ENCODE measurements around the gene ZNF521.

Gene ZNF521

DNA sequence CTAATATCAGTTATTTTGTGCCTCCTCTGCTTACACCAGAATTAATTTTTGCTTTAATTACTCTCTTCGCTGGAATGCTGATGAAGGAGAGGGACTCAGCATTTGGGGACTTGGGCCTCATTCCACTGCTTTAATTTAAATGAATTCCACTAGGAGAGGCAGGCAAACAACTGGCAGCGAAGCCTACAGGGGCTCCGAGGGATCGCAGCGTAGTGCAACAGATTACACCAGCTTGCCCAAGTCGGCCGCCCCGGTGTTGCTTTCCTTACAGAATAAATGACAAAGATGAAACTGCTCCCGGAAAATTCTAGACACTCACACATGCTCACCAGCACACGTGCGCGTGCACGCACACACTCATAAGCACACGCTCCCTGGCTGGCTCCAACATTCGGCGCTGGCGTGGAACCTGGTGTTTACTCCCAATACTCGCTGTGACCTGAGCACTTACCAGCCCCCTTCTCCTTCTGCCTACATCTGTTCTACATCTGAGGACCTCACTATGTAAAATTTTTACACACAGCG, 175.4 kb downstream of the ZNF521 start:
- no peaks in the 10 kb centered on the region for H3K27me3 ChIP-seq (ENCODE audit: control insufficient read depth in 2 of 2, insufficient read depth in 2 of 2, low read length in 2 of 2)
- no peak overlapping the region for H3K9ac ChIP-seq (ENCODE audit: low read depth in 1 of 2, low read length in 2 of 2)
- no peaks in the 10 kb centered on the region for H3K36me3 ChIP-seq (ENCODE audit: control insufficient read depth in 2 of 2, insufficient read depth in 2 of 2, low read length in 2 of 2)
- H3K9me3 ChIP-seq (ENCODE audit: control insufficient read depth in 2 of 2, low read length in 2 of 2) = no peaks in the 10 kb centered on the region
- H3K27ac ChIP-seq (ENCODE audit: low read depth in 2 of 2, low read length in 2 of 2) = no peak overlapping the region
- H3K4me1 ChIP-seq (ENCODE audit: control insufficient read depth in 2 of 2, insufficient read depth in 2 of 2, low read length in 2 of 2) = no peaks in the 10 kb centered on the region
- no peak overlapping the region for H3K4me3 ChIP-seq (ENCODE audit: low read length in 2 of 2)

DNA sequence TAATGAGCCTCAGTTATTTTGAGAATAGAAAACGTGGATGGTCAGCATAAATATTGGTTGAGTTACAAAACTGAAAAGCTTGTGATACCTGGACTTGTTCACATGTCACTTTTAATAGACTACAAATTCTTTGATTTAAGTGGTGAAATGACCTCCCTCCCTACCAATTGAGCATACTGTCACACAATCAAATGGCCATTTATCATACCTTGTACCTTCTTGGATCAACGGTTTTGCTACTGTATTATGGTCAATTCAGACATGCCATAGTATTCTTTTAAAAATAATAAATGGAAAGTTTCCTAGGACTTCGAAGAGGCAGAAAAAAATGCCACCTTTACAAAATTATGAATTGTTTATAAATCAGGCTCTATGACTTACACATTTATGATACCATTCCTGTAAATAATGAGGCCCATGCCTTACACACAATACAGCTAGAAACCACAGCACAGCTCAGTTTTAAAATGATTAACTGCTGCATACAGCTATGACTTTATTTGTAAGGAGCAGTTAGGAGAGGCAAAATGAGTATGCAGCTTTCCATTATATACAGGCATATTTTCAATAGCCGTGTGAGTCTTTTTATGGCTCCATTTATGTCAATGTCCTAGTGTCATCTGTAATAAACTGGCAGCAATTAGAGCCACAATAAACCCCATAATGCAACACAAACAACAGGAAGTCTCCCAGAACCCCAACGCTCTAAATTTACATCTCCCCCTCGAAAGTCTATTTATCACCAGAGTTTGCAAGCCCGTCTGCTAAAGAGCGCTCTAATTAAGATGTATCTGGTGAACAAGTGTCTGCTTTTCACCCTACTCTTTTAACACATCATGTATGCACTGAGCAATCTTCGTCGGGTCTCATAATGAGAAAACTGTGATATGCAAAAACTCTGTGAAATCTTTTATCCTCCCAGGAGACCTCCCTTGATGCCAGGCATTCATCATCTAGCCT, 176.1 kb downstream of the ZNF521 start:
- Histone ChIP-seq H3K9ac (ENCODE audit: low read depth in 1 of 2, low read length in 2 of 2) (no peak overlapping the region), H3K27me3 (ENCODE audit: control insufficient read depth in 2 of 2, insufficient read depth in 2 of 2, low read length in 2 of 2) (no peaks in the 10 kb centered on the region), H3K4me3 (ENCODE audit: low read length in 2 of 2) (no peak overlapping the region), H3K36me3 (ENCODE audit: control insufficient read depth in 2 of 2, insufficient read depth in 2 of 2, low read length in 2 of 2) (no peaks in the 10 kb centered on the region), H3K9me3 (ENCODE audit: control insufficient read depth in 2 of 2, low read length in 2 of 2) (no peaks in the 10 kb centered on the region), H3K4me1 (ENCODE audit: control insufficient read depth in 2 of 2, insufficient read depth in 2 of 2, low read length in 2 of 2) (no peaks in the 10 kb centered on the region), H3K27ac (ENCODE audit: low read depth in 2 of 2, low read length in 2 of 2) (no peak overlapping the region)

DNA sequence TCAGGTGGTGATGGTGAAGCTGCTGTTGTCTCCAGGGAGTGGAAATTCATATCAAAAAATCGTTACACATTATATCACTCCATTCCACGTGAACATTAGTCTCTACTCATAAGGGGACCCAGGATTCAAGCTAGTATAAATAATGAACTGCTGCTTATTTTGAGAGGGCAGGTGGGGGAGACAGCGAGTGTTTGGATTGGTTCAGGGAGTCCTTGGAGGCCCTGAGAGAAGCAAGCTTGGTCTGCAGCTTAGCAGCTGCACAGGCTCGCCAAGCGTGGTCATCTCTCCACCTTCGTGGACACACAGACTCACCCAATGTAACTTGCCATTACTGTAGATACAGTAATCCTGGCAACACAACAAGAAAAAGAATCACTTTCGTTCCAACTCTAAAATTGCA, 177.6 kb downstream of the ZNF521 start:
- H3K9me3 ChIP-seq (ENCODE audit: control insufficient read depth in 2 of 2, low read length in 2 of 2) = no peaks in the 10 kb centered on the region
- no peaks in the 10 kb centered on the region for H3K27me3 ChIP-seq (ENCODE audit: control insufficient read depth in 2 of 2, insufficient read depth in 2 of 2, low read length in 2 of 2)
- H3K36me3 ChIP-seq (ENCODE audit: control insufficient read depth in 2 of 2, insufficient read depth in 2 of 2, low read length in 2 of 2) = no peaks in the 10 kb centered on the region
- H3K4me3 ChIP-seq (ENCODE audit: low read length in 2 of 2) = no peak overlapping the region
- no peaks in the 10 kb centered on the region for H3K4me1 ChIP-seq (ENCODE audit: control insufficient read depth in 2 of 2, insufficient read depth in 2 of 2, low read length in 2 of 2)
- H3K27ac ChIP-seq (ENCODE audit: low read depth in 2 of 2, low read length in 2 of 2) = no peak overlapping the region
- no peak overlapping the region for H3K9ac ChIP-seq (ENCODE audit: low read depth in 1 of 2, low read length in 2 of 2)

DNA sequence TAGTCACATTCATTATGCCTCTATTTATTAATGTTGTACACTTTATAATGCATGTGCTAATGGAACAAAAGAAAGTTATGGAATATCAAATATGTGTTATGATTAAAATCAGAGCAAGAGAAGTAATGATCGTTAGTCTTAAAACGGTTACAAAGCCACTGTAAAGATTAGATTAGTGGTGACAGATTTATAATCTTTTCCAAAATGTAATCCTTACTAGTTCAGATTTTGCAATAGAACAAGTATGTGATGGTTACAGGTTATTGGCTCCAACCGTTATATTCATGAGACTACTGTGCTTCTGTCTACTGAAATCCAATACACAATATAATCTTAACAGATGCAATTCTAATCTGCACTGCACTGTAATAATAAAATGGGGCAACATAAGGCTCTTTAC, 180.6 kb downstream of the ZNF521 start:
- no peak overlapping the region for H3K27ac ChIP-seq (ENCODE audit: low read depth in 2 of 2, low read length in 2 of 2)
- H3K4me3 ChIP-seq (ENCODE audit: low read length in 2 of 2) = no peak overlapping the region
- H3K36me3 ChIP-seq (ENCODE audit: control insufficient read depth in 2 of 2, insufficient read depth in 2 of 2, low read length in 2 of 2) = no peaks in the 10 kb centered on the region
- H3K9ac ChIP-seq (ENCODE audit: low read depth in 1 of 2, low read length in 2 of 2) = no peak overlapping the region
- H3K27me3 ChIP-seq (ENCODE audit: control insufficient read depth in 2 of 2, insufficient read depth in 2 of 2, low read length in 2 of 2) = no peaks in the 10 kb centered on the region
- H3K9me3 ChIP-seq (ENCODE audit: control insufficient read depth in 2 of 2, low read length in 2 of 2) = no peaks in the 10 kb centered on the region
- H3K4me1 ChIP-seq (ENCODE audit: control insufficient read depth in 2 of 2, insufficient read depth in 2 of 2, low read length in 2 of 2) = no peaks in the 10 kb centered on the region

DNA sequence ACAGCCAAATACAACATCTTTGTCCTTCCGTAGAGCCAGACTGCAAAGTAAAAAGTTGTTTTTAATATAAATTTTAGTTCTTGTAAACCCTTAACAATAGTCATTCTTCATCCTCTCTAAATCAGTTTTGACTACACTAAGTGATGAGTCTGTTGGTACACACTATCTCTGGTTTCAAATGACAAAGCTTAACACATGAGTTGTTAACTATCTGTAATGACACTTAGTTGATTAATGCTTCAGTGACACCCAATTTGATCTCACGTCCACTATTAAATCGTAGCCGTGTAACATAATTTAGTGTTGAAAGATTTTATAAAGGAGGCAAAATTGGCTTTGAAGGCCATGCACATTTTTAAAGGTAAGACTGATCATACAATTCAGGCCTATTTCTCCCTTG, 181.6 kb downstream of the ZNF521 start:
- Histone ChIP-seq H3K27me3 (ENCODE audit: control insufficient read depth in 2 of 2, insufficient read depth in 2 of 2, low read length in 2 of 2) (no peaks in the 10 kb centered on the region), H3K36me3 (ENCODE audit: control insufficient read depth in 2 of 2, insufficient read depth in 2 of 2, low read length in 2 of 2) (no peaks in the 10 kb centered on the region), H3K4me1 (ENCODE audit: control insufficient read depth in 2 of 2, insufficient read depth in 2 of 2, low read length in 2 of 2) (no peaks in the 10 kb centered on the region), H3K9ac (ENCODE audit: low read depth in 1 of 2, low read length in 2 of 2) (no peak overlapping the region), H3K27ac (ENCODE audit: low read depth in 2 of 2, low read length in 2 of 2) (no peak overlapping the region), H3K9me3 (ENCODE audit: control insufficient read depth in 2 of 2, low read length in 2 of 2) (no peaks in the 10 kb centered on the region), H3K4me3 (ENCODE audit: low read length in 2 of 2) (no peak overlapping the region)

DNA sequence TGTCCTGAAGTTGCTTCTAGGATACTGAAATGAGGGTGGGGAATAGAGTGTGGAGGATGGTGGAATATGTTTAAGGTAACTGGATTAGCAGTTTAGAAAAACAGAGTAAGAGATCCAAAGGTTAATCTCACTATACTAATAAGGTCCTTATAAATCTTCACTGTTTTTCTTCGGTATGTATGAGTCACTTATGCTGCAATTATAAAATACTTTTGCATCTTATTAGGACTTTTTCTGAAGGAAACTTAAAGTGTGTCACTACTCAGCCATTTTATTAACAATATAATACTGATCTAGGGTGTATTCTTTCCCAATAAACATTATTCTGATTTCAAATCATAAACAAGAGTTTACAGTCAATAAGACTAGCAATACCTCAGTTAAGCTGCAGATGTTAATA, 182.3 kb downstream of the ZNF521 start:
- H3K4me1 ChIP-seq (ENCODE audit: control insufficient read depth in 2 of 2, insufficient read depth in 2 of 2, low read length in 2 of 2) = no peaks in the 10 kb centered on the region
- no peaks in the 10 kb centered on the region for H3K9me3 ChIP-seq (ENCODE audit: control insufficient read depth in 2 of 2, low read length in 2 of 2)
- H3K27me3 ChIP-seq (ENCODE audit: control insufficient read depth in 2 of 2, insufficient read depth in 2 of 2, low read length in 2 of 2) = no peaks in the 10 kb centered on the region
- H3K4me3 ChIP-seq (ENCODE audit: low read length in 2 of 2) = no peak overlapping the region
- H3K36me3 ChIP-seq (ENCODE audit: control insufficient read depth in 2 of 2, insufficient read depth in 2 of 2, low read length in 2 of 2) = no peaks in the 10 kb centered on the region
- H3K9ac ChIP-seq (ENCODE audit: low read depth in 1 of 2, low read length in 2 of 2) = no peak overlapping the region
- H3K27ac ChIP-seq (ENCODE audit: low read depth in 2 of 2, low read length in 2 of 2) = no peak overlapping the region

DNA sequence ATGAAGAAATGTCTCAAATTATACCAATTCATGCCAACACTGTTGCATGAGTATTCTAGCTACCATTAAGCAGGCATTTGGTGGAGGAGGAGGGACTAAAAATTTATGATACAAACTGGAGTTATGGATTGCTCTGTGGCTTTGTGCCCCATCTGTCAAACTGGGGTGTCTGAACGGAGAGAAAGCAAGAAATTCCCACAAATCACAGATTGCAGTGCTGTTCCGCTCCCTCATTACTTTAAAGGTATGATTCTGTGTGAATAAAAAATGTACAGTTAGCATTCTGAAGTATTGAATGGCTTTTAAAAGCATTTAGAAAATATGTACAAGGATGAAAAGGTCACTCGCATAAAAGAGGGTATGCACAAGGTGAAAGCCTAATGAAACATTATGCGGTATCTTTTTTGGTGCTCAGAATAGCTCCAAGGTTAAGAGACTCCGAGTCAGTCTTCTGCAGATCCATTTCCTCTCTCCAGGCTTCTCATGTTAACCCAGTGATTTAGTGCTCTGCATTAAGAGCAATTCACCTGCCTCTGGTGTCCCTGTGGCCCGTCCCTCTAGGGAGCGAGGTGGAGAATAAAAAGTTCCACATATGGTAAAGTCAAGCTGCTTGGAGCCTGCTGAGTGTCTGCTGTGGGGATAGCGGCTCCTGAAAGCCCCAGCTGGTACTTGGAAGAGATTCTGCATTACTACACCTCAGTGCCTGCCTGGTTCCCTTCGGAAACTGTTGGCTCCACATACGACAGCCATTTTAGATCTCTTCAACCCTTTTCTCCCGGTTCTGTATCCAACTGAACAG, 184.2 kb downstream of the ZNF521 start:
- Histone ChIP-seq H3K36me3 (ENCODE audit: control insufficient read depth in 2 of 2, insufficient read depth in 2 of 2, low read length in 2 of 2) (no peaks in the 10 kb centered on the region), H3K9me3 (ENCODE audit: control insufficient read depth in 2 of 2, low read length in 2 of 2) (no peaks in the 10 kb centered on the region), H3K4me3 (ENCODE audit: low read length in 2 of 2) (no peak overlapping the region), H3K27me3 (ENCODE audit: control insufficient read depth in 2 of 2, insufficient read depth in 2 of 2, low read length in 2 of 2) (no peaks in the 10 kb centered on the region), H3K4me1 (ENCODE audit: control insufficient read depth in 2 of 2, insufficient read depth in 2 of 2, low read length in 2 of 2) (no peaks in the 10 kb centered on the region), H3K27ac (ENCODE audit: low read depth in 2 of 2, low read length in 2 of 2) (no peak overlapping the region), H3K9ac (ENCODE audit: low read depth in 1 of 2, low read length in 2 of 2) (no peak overlapping the region)

DNA sequence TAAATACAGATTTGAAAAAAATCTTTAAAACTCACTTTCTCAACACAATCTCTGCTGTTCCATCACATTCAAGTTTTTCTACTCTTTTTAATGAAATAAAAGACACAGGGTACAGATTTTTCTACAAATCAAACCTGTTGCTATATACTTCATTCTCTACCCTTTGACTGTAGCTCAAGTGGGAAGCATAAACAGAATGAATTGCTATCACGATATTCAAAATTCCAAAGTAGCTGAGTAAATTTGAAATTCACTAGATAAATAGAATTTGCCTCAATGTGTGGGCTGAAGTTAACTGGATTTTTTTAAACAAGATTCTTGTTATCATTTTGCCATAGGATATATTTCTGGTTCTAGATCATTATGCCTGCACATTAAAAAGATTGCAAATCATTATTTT, 185.9 kb downstream of the ZNF521 start:
- H3K9ac ChIP-seq (ENCODE audit: low read depth in 1 of 2, low read length in 2 of 2) = no peak overlapping the region
- H3K36me3 ChIP-seq (ENCODE audit: control insufficient read depth in 2 of 2, insufficient read depth in 2 of 2, low read length in 2 of 2) = no peaks in the 10 kb centered on the region
- H3K27me3 ChIP-seq (ENCODE audit: control insufficient read depth in 2 of 2, insufficient read depth in 2 of 2, low read length in 2 of 2) = no peaks in the 10 kb centered on the region
- no peak overlapping the region for H3K4me3 ChIP-seq (ENCODE audit: low read length in 2 of 2)
- H3K27ac ChIP-seq (ENCODE audit: low read depth in 2 of 2, low read length in 2 of 2) = no peak overlapping the region
- H3K9me3 ChIP-seq (ENCODE audit: control insufficient read depth in 2 of 2, low read length in 2 of 2) = no peaks in the 10 kb centered on the region
- H3K4me1 ChIP-seq (ENCODE audit: control insufficient read depth in 2 of 2, insufficient read depth in 2 of 2, low read length in 2 of 2) = no peaks in the 10 kb centered on the region

DNA sequence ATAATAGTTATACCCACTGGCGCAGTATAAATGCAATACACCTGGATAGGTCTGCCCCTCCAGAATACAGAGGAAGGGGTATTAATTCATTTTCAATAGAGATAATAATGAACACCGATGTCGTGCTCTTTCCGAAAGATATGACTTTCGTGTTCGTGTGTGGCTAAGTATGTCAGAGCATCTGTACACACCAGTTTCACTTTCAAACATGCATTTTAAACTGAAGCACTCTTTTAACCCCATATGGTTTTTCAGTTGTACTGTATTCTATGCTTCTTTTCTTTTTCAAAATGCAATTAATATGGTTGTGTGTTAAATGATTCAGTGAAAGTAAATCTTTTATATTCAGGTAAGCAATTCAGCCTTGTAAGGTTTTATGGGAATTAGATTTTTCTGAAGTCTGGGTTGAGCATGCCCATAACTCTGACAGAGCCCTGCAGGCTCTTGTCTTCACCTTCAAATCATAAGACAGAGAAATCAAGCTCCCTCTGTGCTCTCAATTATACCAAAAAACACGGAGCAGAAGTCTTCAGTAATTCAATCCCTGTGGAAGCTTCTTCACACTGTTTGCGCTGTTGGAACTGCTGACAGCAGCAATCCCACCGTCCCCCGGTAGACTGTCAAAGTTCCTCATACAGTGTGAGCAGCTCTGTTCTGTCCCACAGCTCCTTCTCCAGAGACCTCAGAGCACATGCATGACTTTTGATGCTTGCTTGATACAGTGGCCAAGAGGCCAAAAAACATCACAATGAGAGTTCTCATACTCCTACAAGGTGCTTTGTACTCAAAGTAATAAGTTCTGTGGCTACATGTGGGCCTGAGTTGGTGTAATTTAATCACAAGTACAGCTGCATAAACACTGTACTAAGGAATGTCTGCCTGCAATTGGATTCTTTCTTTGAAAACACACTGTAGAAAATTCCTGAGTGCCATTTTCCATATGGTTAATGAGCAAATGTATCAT, 186.8 kb downstream of the ZNF521 start:
- peak overlapping the region; percentile 43 to 60 for H3K4me3 ChIP-seq (ENCODE audit: low read length in 2 of 2)
- H3K27ac ChIP-seq (ENCODE audit: low read depth in 2 of 2, low read length in 2 of 2) = no peak overlapping the region
- peak overlapping the region in 1 of 2 donors; percentile 19 for H3K9ac ChIP-seq (ENCODE audit: low read depth in 1 of 2, low read length in 2 of 2)
- H3K4me1 ChIP-seq (ENCODE audit: control insufficient read depth in 2 of 2, insufficient read depth in 2 of 2, low read length in 2 of 2) = no peaks in the 10 kb centered on the region
- no peaks in the 10 kb centered on the region for H3K36me3 ChIP-seq (ENCODE audit: control insufficient read depth in 2 of 2, insufficient read depth in 2 of 2, low read length in 2 of 2)
- H3K9me3 ChIP-seq (ENCODE audit: control insufficient read depth in 2 of 2, low read length in 2 of 2) = no peaks in the 10 kb centered on the region
- no peaks in the 10 kb centered on the region for H3K27me3 ChIP-seq (ENCODE audit: control insufficient read depth in 2 of 2, insufficient read depth in 2 of 2, low read length in 2 of 2)

Measured in mucosa of rectum (tissue), 2 donors.